SKM-1 (cell line): Measurements from ENCODE around the gene ADH5.
"Not testable (repeated sequence)": the region's sequence is repeated elsewhere in the genome, so short reads cannot be mapped to it uniquely, and the experiment has no call there.

Source experiments
- DNase-seq: peaks from one replicate; lab custom pipeline; 2025; ENCODE audit not compliant: unreplicated experiment; lab: John Stamatoyannopoulos, UW

The ADH5 gene

GRCh38 chr4:99088023-99088449 lies 552 bp downstream of the ADH5 start:
- DNase-seq = peak; percentile 15

- DNase-seq = no peak
These were observed 4.0 kb downstream of the ADH5 start for GRCh38 chr4:99084595-99084994.

GRCh38 chr4:99082192-99082591 lies 6.4 kb downstream of the ADH5 start:
- no peak for DNase-seq

- DNase-seq = not testable (repeated sequence)
These were observed 7.7 kb downstream of the ADH5 start for GRCh38 chr4:99080869-99081268.

GRCh38 chr4:99079625-99080295 lies 8.8 kb downstream of the ADH5 start:
- no peak for DNase-seq

GRCh38 chr4:99078931-99079624 lies 9.5 kb downstream of the ADH5 start:
- DNase-seq = no peak

- DNase-seq = no peak
These were observed 10.3 kb downstream of the ADH5 start for GRCh38 chr4:99078336-99078735.

- no peak for DNase-seq
These were observed 11.4 kb downstream of the ADH5 start for GRCh38 chr4:99077177-99077576.

GRCh38 chr4:99076292-99076976 lies 12.2 kb downstream of the ADH5 start:
- no peak for DNase-seq

- DNase-seq = no peak
These were observed 13.8 kb downstream of the ADH5 start for GRCh38 chr4:99074816-99075215.

- no peak for DNase-seq
These were observed 17.4 kb downstream of the ADH5 start for GRCh38 chr4:99071159-99071558.

GRCh38 chr4:99067617-99068016 lies 21.0 kb downstream of the ADH5 start:
- DNase-seq = no peak

- DNase-seq = not testable (repeated sequence)
These were observed 23.1 kb downstream of the ADH5 start for GRCh38 chr4:99065521-99065920.

GRCh38 chr4:99062120-99062519 lies 26.5 kb downstream of the ADH5 start:
- DNase-seq = no peak

- DNase-seq = no peak
These were observed 27.4 kb downstream of the ADH5 start for GRCh38 chr4:99061048-99061700.

- no peak for DNase-seq
These were observed 29.0 kb downstream of the ADH5 start for GRCh38 chr4:99059550-99059949.

- no peak for DNase-seq
These were observed 30.4 kb downstream of the ADH5 start for GRCh38 chr4:99058228-99058627.

GRCh38 chr4:99054428-99054994 lies 34.1 kb downstream of the ADH5 start:
- DNase-seq = no peak

- no peak for DNase-seq
These were observed 35.7 kb downstream of the ADH5 start for GRCh38 chr4:99052902-99053301.

GRCh38 chr4:99047710-99048109 lies 40.9 kb downstream of the ADH5 start:
- no peak for DNase-seq

GRCh38 chr4:99043346-99043745 lies 45.2 kb downstream of the ADH5 start:
- no peak for DNase-seq
